NCI-H748 (cell line): ENCODE measurements around the gene LGALS9.
"Not testable (repeated sequence)": the region's sequence is repeated elsewhere in the genome, so short reads cannot be mapped to it uniquely, and the experiment has no call there.

Experiments
- DNase-seq: peaks from one replicate; lab custom pipeline; 2025; ENCODE audit not compliant: unreplicated experiment; lab: John Stamatoyannopoulos, UW

Gene LGALS9

DNA sequence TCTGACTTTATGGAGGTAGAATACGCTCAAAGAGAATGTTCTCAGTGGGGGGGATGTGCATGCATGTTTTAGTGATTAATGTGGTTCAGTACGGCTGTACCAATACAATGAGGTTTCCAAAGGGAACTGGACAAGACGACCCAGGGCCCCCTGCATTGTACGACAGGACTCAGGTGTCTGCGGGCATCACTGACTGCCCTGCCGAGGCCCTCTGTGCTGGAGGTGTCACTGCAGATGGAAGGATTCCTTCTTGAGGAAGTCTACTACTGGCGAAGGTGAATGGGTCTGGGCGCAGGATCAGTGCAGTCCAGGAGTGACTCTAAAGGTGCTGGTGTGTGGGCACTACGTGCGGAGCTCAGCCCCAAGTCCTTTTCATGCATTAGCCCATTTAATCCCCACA lies 3.5 kb upstream of the LGALS9 start:
- no peak for DNase-seq

DNA sequence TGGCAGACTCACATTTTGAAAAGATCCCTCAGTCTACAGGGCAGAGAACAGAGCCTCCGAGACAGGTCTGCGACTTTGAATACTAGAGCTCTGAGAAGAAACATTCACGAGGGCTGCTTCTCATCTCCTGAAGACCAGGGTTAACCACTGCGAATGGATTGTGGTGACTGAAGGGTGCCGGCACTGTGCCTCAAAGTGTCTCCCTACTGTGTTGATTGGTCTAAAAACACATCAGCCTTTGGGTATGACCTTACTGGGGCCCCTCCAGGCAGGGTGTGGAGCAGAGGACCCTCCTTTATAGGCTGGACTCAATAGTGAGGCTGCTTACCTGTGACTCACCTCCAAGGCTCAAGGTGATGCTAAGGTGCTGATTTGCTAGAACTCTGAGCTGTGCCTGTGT lies 2.6 kb upstream of the LGALS9 start:
- DNase-seq: no peak

DNA sequence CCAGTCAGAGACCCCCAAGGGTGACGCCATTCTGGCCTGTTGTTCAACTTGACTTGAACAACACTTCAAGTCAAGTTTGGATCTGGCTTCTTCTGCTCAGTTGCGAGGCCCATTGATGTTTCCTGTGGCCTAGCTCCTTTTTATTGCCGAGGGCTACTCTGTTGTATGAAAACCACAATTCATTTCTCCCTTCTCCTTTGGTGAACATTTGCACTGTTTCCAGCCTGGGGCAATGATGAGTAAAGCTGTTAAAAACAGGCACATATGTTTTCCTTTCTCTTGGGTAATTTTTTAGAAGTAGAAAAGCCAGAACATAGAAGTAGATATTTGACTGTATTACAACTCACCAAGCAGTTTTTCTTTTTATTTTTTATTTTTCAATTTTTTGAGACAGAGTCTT lies 1.7 kb upstream of the LGALS9 start:
- not testable (repeated sequence) for DNase-seq

DNA sequence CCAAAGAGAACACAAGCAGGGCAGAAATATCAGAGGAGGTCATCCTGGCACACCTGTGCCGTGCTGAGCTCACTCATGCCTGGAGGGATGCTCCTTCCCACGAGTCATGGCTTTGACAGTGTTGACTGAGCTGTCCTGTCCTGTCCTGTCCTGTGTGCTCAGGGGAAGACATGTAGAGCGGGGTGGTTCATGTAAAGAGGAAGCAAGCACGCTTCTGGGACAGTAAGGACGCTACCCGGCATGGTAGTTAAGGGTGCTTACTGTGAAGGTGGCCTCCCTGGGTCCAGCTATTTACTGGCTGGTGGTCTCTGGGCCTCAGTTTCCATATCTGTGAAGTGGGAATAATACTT lies 398 bp downstream of the LGALS9 start:
- no peak for DNase-seq

DNA sequence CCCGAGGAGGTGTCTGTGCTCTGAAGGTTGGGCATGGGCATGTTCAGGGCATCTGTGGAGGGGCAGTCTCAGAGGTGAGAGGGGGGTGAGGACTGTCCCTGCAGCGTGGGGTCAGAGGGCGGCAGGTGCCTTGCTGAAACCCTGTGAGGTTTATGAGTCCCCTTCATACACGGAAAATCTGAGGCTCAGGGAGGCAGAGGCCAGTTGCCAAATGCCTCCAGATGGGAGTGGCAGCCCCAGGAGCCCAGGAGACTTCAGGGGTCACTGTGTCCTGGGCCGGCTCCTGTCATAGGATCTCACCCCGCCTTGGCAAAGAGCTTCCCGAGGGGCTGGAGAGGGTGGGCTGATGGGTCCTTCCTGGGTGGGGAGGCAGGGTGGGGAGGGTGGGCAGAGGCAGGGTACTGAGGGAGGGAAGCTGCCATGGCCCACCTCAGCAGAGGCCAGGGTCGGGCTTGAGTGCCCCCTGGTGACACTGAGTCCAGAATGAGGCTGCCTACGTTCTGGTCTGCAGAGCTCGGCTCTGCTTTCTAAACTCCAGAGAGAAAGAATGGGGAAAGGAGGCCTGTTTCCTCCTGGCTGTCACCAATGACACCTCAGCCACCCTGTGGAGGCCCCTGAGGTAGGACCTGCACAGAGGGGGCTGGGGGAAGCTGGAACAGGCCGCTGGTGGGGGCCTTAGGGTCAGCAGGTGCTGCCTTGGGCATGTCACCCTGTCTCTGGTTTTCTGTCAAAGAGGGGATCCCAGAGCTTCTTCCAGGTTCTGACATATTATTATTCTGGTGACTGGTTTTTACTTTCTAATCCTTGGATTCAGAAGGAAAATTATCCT lies 1.1 kb downstream of the LGALS9 start:
- DNase-seq: no peak

DNA sequence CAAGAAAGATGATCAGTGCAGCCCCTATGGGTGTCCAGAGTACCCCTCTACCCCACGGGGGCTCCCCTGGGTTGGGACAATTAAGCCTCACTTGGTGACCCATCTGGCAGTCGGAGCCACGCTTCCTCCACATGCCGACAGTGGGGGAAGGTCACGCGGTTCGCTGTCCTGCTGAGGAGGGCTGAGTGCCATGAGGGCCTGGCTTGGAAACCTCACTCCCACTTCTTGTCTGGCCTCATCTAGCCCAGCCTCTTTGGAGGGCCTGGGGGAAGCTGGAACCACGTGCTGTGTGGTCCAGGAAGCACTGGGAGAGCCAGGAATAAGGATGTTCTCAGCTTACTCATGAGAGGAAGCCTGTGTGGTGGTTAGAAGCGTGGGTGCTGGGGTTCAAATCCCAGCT lies 1.8 kb downstream of the LGALS9 start:
- DNase-seq: not testable (repeated sequence)

DNA sequence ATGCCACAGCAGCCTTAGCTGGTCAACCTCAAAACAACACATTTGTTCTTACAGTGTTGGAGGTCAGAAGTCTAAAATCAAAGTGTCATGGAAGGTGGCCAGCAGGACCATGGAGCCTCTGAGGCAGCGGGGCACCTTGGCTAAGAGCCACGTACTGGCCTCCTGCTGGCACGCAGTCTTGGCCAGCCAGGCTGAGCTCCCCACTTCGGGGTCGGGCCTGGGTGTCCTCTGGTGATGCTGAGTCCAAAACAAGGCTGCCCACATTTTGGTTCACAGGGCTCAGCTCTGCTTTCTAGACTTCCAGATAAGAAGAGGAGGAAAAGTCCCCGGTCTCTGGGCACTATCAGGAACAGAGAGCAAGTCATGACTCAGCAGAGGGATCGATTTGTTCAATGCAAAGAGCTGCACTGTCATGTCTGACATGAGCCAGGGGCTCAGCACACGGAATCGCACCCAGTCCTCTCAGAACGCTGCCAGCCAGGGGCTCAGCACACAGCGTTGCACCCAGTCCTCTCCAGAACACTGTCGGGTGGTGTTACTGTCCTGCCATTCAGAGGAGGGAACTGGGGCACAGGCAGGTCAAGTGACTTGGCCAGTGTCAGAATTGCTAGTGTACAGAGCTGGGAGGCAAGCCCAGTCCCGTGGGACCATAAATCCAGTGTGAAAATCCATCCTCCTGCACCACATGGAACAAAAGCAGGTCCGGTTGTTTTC lies 2.5 kb downstream of the LGALS9 start:
- DNase-seq: no peak

DNA sequence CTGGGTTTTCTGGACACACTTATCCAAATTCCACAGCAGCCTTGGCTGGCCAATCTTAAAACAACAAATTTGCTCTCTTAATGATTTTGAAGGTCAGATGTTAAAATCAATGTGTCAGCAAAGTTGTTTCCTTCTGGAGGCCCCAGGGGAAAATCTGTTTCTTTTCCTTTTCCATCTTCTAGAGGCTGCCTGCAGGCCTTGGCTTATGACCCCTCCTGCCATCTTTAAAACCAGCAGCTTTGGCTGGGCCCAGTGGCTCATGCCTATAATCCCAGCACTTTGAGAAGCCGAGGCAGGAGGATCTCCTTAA lies 3.0 kb downstream of the LGALS9 start:
- no peak for DNase-seq

DNA sequence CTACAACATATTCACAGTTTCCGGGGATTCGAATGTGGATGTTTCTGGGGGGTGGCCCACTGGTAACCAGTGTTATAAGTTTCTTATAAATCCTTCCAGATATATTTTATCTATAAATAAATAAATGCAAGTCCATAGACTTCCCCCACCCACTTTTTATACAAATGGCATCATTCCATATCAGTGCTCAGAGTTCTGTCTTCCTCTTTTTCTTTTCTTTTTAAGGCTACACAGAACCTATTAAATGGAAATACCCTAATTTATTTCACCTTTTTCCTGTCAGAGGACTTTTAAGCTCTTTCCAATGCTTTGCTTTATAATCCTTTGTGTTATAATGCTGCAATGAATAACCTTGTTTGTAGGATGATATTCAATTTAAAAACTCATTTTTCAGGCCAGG lies 3.8 kb downstream of the LGALS9 start:
- no peak for DNase-seq

DNA sequence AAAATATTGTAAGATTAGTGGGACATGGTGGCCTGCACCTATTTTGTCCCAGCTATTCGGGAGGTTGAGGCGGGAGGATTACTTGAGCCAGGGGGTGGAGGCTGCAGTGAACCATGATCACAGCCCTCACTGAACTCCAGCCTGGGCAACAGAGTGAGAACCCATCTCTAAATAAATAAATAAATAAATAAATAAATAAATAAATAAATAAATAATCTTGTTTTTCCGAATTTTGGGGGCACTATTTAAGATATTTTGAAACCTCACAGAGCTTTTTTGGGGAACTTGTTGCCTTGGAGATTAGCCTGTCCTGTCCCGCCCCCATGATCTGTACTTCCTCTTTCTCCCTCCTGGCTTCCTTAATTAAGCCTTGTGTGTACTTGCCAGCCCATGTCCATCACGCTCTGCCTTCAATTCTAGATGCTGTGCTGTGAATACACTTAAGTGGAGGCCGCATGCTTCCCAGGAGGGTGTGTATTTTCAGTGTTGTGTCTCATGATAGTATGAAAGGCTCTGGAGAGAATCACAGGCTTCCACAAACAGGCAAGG lies 4.4 kb downstream of the LGALS9 start:
- no peak for DNase-seq

DNA sequence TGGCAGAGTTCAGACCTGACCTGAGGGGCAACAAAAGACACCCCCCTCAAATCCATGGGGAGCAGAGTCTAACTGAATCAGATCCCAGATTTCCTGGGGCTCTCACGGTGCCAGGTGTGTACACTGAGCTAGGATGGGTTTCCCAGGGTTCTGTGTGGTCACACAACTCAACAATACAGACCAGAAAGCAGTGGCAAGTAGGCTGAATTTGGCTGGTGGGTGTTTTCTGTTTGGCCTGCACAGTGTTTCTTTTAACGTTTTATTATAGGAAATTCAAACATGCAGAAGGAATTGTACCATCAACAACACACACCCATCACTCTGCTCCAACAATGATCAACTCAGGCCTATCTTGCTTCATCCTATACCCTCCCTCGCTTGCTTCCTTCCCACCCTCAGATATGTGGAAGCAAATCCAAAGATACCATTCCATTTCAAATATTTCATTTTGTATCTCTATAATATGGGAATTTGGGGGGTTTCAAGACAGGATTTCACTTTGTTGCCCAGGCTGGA lies 5.1 kb downstream of the LGALS9 start:
- DNase-seq: not testable (repeated sequence)

DNA sequence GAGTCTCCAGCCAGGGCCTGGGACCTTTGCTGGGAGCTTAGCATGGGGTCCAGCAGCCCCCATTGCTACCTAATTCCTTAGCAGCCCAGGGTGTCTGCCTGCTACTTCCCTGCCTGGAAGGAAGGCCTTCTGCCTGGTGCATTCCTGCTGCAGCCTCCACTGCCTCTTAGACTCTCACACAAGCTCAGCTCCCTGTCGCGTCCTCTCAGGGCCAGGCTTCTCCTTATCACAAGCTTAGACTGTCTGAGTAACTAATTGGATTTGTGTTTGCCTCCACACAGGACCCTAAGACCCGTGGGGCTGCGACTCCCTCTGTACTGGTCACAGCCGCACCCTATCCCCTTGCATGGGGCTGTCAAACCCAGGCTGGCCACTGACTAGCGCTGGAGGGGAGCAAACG lies 6.8 kb downstream of the LGALS9 start:
- not testable (repeated sequence) for DNase-seq

DNA sequence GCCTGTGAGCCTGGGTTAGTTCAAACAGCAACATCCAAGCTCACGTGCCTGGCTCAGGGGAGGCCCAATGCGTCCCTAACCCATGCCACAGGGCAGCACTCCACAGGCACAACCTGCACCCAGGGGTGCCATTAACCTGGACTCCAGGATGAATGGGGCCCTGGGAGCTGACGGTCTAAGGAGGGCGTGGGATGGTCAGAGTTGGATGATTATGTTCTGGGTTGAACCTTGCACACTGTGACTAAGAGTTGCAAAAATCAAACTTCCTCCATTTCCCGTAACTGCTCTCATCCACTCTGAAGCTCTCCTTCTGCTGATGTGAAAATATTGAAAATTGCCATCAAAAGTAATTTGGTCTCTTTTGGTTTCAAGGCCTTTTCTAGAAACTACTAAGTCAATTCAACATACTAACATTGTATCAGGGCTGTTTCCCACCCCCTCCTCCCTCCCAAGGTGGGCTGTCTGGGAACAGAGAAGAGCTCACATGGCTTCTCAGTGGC lies 7.5 kb downstream of the LGALS9 start:
- not testable (repeated sequence) for DNase-seq

DNA sequence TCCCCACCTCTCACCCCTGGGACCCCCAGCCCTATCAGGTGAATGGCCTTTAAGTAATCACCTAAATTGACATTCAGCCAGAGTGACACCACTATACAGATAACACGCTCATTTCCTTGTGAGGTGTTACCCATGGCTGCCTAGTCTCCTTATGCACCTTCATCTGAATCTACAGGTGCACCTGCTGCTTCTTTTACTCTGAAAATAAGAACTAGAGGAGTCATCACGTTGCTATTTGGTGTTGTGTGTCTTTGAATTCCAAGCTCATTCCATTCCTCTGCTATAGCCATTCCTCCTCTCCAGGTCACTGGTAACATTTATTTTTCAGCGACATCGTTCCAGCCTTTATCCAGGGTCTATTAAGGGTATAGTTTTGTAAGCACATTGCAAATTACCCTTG lies 9.8 kb downstream of the LGALS9 start:
- no peak for DNase-seq

DNA sequence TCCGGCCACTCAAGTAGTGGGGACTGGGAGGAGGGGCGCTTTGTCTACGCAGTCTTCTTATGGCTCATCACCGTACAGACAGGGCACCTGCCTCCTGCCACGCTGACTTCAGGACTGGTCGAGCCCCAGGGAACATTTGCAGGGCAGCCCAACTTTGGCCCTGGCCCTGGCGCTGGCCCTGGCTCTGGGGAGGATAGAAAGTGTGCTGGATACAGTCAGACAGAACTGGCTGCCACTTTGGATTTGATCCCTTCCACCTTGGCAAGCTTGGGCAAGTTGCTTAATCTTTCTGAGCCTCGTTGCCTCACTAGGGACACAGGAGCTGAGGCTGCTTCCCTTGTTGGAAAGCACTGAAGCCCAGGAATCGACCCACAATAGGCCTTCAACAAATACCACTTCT lies 13.6 kb downstream of the LGALS9 start:
- DNase-seq: no peak

DNA sequence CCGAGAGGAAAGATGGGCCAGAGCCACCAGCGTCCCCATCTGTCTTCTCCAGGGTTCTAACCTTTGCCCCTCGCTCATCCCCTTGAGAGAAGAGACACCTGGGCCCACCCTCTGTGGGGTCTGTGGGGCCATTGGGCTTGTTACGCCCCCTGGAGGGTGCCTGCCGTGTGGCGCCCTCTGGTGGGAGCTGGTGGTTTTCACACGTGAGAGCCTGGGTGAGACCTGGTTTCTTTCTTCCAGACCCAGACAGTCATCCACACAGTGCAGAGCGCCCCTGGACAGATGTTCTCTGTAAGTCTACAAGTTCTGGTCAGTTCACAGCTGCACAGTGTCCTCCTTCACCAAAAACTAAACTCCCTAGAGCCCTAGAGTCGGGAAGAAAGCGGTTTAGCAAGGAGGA lies 14.6 kb downstream of the LGALS9 start:
- DNase-seq: not testable (repeated sequence)

DNA sequence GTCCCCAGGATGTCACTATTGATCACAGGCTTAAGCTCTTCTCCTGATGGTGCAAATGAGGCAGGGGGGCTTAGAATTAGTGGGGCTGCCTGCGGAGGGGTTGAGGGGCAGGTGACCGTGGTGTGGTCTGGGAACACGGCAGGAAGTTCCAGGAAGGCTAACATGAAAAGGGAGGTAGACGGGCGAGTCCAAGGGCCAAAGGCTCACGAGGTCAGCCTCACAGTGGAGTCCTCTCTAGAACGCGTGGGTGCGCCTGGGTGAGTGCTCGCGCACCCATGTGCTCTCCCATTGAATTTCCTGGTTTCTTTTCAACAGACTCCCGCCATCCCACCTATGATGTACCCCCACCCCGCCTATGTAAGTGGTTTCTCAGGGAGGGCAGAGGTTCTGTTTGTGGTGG lies 15.2 kb downstream of the LGALS9 start:
- DNase-seq: no peak

DNA sequence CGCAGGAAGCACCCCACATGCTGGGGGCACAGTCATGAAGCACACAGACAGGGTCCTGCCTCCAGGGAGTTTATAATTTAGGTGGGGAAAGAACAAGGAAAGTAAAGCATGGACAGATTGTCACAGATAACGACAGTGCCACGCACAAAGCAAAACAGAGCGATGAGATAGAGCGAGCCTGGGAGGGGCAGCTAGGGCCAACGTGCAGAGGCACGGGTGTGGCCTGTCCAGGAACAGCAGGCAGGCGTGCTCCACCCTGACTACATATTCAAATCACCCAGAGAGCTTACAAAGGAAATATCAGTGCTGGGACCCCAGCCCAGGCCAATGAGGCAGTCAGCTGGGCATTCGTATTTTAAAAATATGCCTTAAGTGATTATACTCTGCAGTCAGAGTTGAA lies 16.8 kb downstream of the LGALS9 start:
- no peak for DNase-seq

DNA sequence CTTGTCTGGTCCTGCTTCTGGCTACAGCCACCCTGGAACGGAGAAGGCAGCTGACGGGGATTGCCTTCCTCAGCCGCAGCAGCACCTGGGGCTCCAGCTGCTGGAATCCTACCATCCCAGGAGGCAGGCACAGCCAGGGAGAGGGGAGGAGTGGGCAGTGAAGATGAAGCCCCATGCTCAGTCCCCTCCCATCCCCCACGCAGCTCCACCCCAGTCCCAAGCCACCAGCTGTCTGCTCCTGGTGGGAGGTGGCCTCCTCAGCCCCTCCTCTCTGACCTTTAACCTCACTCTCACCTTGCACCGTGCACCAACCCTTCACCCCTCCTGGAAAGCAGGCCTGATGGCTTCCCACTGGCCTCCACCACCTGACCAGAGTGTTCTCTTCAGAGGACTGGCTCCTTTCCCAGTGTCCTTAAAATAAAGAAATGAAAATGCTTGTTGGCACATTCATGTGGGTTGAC lies 18.2 kb downstream of the LGALS9 start:
- DNase-seq: not testable (repeated sequence)

DNA sequence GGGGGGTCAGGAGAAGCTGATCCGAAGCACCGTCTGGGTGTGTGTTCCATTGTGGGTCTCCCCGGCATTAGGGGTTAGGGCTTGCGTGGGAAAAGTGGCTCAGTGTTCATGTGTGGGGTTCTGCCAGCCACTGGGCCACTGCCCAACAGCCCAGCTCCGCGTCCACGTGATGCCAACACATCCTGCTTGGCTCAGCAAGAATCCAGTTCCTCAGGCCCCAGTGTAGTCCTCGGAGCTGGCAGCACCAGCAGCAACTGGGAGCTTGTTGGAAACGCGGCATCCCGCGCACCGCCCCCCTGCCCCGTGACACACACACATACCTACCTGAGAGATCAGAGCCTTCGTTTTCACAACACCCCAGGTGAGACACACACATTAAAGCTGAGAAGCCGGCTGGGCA lies 18.9 kb downstream of the LGALS9 start:
- DNase-seq: no peak

DNA sequence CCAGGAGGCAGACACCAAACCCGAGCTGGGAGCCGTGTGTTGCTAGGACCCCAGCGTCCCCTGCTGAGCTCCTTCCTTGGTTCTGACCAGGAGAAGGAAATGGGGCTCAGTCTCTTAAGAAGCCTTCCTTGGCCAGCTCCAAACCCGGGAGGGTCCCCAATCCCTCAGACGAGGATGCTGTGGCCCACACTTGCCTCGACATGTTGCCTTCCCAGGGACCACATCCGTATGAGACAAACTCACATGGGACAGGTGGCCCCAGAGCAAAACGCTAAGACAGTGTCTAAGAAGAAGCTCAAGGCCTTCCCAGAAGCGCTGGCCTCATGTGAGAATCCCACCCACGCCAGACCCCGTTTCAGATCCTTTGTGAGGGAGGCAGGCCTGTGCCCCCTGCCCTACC lies 19.8 kb downstream of the LGALS9 start:
- no peak for DNase-seq
